HG03159 (cell line): ENCODE results near the gene GAL3ST2.
A peak's percentile ranks its signal among the peaks of the same experiment; 100 is the strongest.

Source experiments
- ATAC-seq: cut with Tn5 transposase; IDR thresholded peaks from one replicate; pipeline ENCODE4 v1.9.1; 2021; ENCODE audit warnings: mild to moderate bottlenecking, moderate library complexity; ENCODE audit not compliant: unreplicated experiment

The GAL3ST2 gene

DNA sequence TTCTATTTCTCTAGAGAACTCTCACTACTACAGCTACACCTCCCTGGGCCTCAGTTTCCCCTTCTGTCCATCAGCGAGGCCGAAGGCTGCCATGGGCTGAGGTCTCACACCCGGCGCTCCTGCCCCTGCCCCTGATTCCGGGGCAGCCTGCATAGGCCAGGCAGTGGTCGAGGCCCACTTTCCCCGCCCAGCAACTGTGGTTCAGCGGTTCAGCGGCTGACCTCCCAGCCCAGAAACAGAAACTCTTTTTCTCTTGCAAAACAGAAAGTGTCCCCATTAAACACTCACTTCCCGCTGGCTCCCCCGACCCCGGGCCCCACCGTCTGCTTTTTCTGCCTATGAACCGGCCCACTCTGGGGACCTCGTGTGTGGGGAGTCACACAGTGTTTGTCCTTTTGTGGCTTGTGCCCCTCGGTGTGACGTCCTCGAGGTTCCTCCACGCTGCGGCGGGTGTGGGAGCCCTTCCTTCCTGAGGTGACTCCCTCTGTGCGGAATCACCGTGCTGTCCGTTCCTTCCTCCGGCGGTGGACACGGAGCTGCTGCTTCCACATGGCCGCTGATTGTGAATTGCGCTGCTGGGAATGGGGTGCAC, 66.1 kb downstream of the GAL3ST2 start:
- no peak for ATAC-seq

- no peak for ATAC-seq
These were observed 66.9 kb downstream of the GAL3ST2 start for GRCh38 chr2:241843321-241844065.

GRCh38 chr2:241844066-241844728, 67.6 kb downstream of the GAL3ST2 start:
- ATAC-seq = peak; percentile 72

GRCh38 chr2:241844831-241845578, 68.4 kb downstream of the GAL3ST2 start:
- no peak for ATAC-seq

- ATAC-seq = no peak
These were observed 69.8 kb downstream of the GAL3ST2 start for GRCh38 chr2:241846406-241846805.

- no peak for ATAC-seq
These were observed 72.4 kb downstream of the GAL3ST2 start for GRCh38 chr2:241848761-241849615.

DNA sequence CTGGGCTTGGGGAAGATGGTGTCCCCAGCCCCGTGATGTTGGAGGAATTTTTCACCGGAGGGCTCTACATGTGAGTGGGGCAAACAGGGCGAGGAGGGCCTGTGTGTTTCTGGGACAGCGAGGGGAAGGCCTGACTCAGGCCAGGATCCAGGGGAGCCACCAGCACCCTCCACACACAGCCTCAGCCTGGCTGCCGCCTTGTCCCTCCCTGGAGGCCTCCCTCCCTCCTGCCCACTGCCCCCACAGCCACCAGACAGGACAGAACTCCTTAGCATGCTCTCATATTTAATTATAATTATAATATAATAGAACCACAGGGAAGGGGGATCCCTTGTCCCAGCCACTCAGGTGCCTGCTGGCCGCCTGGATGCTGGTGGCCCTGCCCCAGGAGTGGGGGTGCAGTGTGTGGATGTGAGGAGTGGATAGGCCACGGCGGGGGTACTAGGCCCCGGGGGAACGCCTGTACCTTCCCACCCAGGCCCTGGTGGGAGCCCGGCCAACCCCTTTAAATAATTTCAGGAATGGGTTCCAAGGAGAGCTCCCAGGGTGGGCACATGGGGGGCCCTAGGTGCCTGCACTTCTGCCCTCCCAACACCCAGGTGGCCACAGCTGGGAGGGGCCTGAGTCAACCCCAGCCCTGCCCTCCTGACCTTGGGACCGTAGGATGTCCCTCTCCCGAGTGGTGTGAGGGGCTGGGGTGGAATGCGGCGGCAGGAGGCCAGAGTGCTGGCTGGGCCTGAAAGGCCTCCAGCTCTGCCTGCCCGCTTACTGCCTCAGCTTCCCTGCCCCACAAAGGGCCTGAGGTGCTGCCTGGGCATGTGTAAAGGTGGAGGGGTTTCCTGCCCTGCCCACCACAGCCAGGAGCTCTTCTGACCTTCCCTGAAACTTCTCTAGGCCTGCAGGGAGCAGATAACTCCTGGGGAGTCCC, 73.3 kb downstream of the GAL3ST2 start:
- no peak for ATAC-seq

GRCh38 chr2:241850544-241851324, 74.1 kb downstream of the GAL3ST2 start:
- ATAC-seq = no peak

- ATAC-seq = no peak
These were observed 74.9 kb downstream of the GAL3ST2 start for GRCh38 chr2:241851325-241852115.

DNA sequence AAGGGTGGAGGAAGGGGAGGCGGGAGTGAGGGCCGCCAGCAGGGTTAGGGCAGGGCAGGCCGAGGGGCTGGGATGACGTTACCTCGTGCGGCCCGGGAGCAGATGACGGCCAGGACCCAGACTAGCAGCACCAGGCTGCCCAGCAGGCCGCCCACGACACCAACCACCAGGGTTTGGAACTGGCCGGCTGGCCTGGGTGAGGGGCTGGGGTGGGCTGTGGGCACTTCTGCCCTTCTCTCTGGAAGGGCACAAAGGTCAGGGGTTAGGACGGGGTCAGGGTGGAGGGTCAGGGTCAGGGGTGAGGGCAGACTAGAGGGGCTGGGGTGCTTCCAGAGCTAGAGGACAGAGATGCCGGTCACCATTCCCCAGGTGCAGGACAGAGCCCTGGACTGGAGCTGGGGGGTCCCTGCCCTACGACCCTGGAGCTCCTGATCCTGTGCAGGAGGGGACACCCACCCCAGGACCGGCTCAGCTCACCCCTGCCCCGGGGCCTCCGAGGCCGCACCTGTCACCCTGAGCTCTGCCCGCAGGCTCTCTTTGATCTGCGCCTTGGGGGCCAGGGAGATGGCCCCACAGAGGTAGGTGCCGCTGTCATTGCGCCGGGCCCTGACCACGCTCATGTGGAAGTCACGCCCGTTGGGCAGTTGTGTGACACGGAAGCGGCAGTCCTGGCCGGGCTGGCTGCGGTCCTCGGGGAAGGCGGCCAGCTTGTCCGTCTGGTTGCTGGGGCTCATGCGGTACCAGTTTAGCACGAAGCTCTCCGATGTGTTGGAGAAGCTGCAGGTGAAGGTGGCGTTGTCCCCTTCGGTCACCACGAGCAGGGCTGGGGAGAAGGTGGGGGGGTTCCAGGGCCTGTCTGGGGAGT, 75.7 kb downstream of the GAL3ST2 start:
- no peak for ATAC-seq

DNA sequence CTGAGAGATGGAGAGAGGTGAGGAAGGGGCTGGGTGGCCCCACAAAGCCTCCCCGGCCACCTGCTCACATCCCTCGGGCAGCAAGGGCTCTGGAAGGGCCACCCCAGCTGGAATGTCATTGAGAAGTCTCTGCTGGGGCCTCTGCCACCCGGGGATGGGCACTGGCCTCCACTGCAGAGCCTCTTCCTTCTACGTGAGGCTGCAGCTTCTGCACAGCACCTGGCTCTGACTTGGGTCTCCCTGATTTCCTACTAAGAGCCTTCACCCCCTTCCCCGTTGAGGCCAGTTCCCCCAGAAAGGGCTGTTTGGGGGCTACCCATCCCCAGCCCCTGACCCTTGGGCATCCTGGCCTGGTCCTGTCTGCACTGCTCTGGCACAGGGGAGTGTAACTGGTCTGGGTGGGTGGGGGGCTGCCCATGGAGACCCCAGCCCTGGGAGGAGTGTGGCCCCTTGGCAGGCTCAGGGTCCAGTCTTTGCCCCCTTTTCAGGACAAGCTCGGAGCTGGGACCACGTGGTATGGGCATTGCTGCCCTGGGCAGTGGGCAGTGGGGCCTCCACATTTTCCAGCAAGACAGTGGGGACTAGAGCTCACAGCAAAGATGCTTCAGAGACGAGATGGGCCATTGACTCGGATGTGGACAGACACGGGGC, 76.5 kb downstream of the GAL3ST2 start:
- no peak for ATAC-seq
